H1 (cell line): ENCODE data around the gene HGFAC. TPM values are rescaled to one million over a fixed set of nuclear protein-coding genes. Genes with fewer than 3 reads are reported as not detected.
A peak's percentile ranks its signal among the peaks of the same experiment; 100 is the strongest.

Experiments
- CTCF ChIA-PET: fragments of 300-600 bp; sonication (Branson Sonifier 250); formaldehyde crosslinking; loops from one replicate; lab custom pipeline; 2021; ENCODE audit not compliant: partially characterized antibody; lab: Charles Lee
- POLR2A ChIA-PET: fragments of 300-600 bp; sonication (Branson Sonifier 250); formaldehyde crosslinking; loops from one replicate; lab custom pipeline; 2021; ENCODE audit warnings: inconsistent platforms; ENCODE audit not compliant: partially characterized antibody; lab: Charles Lee
- DNase-seq, 2 experiments: peaks; one replicate each; pipeline versions ENCODE4 v3.0.0 to v3.0.0-alpha.2; 2010 to 2022; ENCODE audit warnings: low spot score in 2 of 2, low read depth in 1 of 2, mixed read lengths in 1 of 2
- FAIRE-seq: peaks from 2 replicates; lab custom pipeline; 2011; peaks lifted over from hg19 to GRCh38; lab: Jason Lieb, UNC
- H2AFZ ChIP-seq: 2 replicates; pipeline ENCODE4 v1.8.1; 2012; ENCODE audit warnings: low read length, inconsistent platforms
- H2AK5ac ChIP-seq: 2 replicates; pipeline ENCODE4 v1.6.1; 2013; ENCODE audit warnings: low read depth, low read length
- H2BK120ac ChIP-seq: replicated peaks from 2 replicates; pipeline ENCODE3; 2013; ENCODE audit warnings: low read depth, low read length, inconsistent platforms
- H2BK12ac ChIP-seq: 2 replicates; pipeline ENCODE4 v1.6.1; 2013; ENCODE audit warnings: low read depth, low read length
- H2BK15ac ChIP-seq: 2 replicates; pipeline ENCODE4 v1.6.1; 2013; ENCODE audit warnings: low read length
- H2BK20ac ChIP-seq: 2 replicates; pipeline ENCODE4 v1.6.1; 2013; ENCODE audit warnings: low read length
- H2BK5ac ChIP-seq: 2 replicates; pipeline ENCODE4 v1.6.1; 2013; ENCODE audit warnings: low read depth, low read length
- H3K14ac ChIP-seq: 2 replicates; pipeline ENCODE4 v1.6.1; 2013; ENCODE audit warnings: inconsistent platforms; ENCODE audit not compliant: insufficient read length
- H3K18ac ChIP-seq: 2 replicates; pipeline ENCODE4 v1.6.1; 2013; ENCODE audit warnings: low read length; ENCODE audit errors: extremely low read depth
- H3K23ac ChIP-seq: 2 replicates; pipeline ENCODE4 v1.6.1; 2013; ENCODE audit warnings: inconsistent platforms; ENCODE audit not compliant: insufficient read length
- H3K23me2 ChIP-seq: 2 replicates; pipeline ENCODE4 v1.6.1; 2013; ENCODE audit warnings: low read depth, low read length
- H3K27ac ChIP-seq: 2 replicates; pipeline ENCODE4 v1.6.1; 2011; ENCODE audit warnings: low read depth, low read length, inconsistent platforms
- H3K27me3 ChIP-seq, 4 experiments: replicated peaks in 1 of 4; 1 replicate in 1 of 4; 2 replicates in 3 of 4; pipeline versions ENCODE4 v1.6.1 to v1.8.1; 2011 to 2013; ENCODE audit warnings: low read length in 3 of 4, mild to moderate bottlenecking in 3 of 4, inconsistent platforms in 2 of 4, mixed read lengths in 2 of 4, moderate library complexity in 1 of 4; ENCODE audit not compliant: control insufficient read depth in 3 of 4, insufficient read depth in 3 of 4; ENCODE audit errors: extremely low read depth in 1 of 4
- H3K36me3 ChIP-seq, 4 experiments: 2 replicates each; pipeline versions ENCODE4 v1.6.1 to v1.8.1; 2011 to 2013; ENCODE audit warnings: mild to moderate bottlenecking in 4 of 4, low read length in 3 of 4, moderate library complexity in 2 of 4, control low read depth in 1 of 4, inconsistent platforms in 1 of 4; ENCODE audit not compliant: insufficient read depth in 4 of 4, control insufficient read depth in 2 of 4
- H3K4ac ChIP-seq: replicated peaks from 2 replicates; pipeline ENCODE3; 2013; ENCODE audit warnings: low read length, low read depth, mixed read lengths, inconsistent platforms; ENCODE audit not compliant: insufficient read length
- H3K4me1 ChIP-seq, 4 experiments: replicated peaks in 1 of 4; 1 replicate in 1 of 4; 2 replicates in 3 of 4; pipeline versions ENCODE4 v1.6.1 to v1.8.1; 2011 to 2013; ENCODE audit warnings: low read length in 3 of 4, inconsistent platforms in 2 of 4, mixed read lengths in 1 of 4; ENCODE audit not compliant: insufficient read depth in 4 of 4, control insufficient read depth in 3 of 4
- H3K4me2 ChIP-seq, 2 experiments: 2 replicates each; pipeline versions ENCODE4 v1.6.1 to v1.8.1; 2011 to 2013; ENCODE audit warnings: low read depth in 2 of 2, low read length in 2 of 2, control low read depth in 1 of 2, inconsistent platforms in 1 of 2, mild to moderate bottlenecking in 1 of 2; ENCODE audit not compliant: insufficient read depth in 1 of 2
- H3K4me3 ChIP-seq, 4 experiments: fragments of 200-600, 300-600 bp in 1 of 4; sonication (generic), shearing (Covaris generic), sonication (Bioruptor Twin) in 1 of 4; 2 replicates each; pipeline versions ENCODE4 v1.5.1 to v1.8.1; 2011 to 2016; ENCODE audit warnings: low read length in 4 of 4, low read depth in 3 of 4, control low read depth in 2 of 4, inconsistent platforms in 2 of 4, mild to moderate bottlenecking in 2 of 4, mixed read lengths in 1 of 4, moderate library complexity in 1 of 4; ENCODE audit not compliant: insufficient read depth in 2 of 4; ENCODE audit errors: extremely low read depth in 1 of 4
- H3K56ac ChIP-seq: replicated peaks from 2 replicates; pipeline ENCODE3; 2013; ENCODE audit warnings: low read depth, mild to moderate bottlenecking, mixed read lengths, low read length, inconsistent platforms; ENCODE audit not compliant: insufficient read length
- H3K79me1 ChIP-seq: 2 replicates; pipeline ENCODE4 v1.6.1; 2013; ENCODE audit warnings: low read depth, low read length, control low read depth
- H3K79me2 ChIP-seq, 2 experiments: 2 replicates each; pipeline versions ENCODE4 v1.6.1 to v1.8.1; 2012 to 2013; ENCODE audit warnings: low read length in 2 of 2, mild to moderate bottlenecking in 2 of 2, inconsistent platforms in 1 of 2; ENCODE audit not compliant: insufficient read depth in 2 of 2, control insufficient read depth in 1 of 2
- H3K9ac ChIP-seq, 4 experiments: replicated peaks in 1 of 4; 1 replicate in 1 of 4; 2 replicates in 3 of 4; pipeline versions ENCODE4 v1.6.1 to v1.8.1; 2011 to 2013; ENCODE audit warnings: low read depth in 3 of 4, low read length in 3 of 4, control low read depth in 2 of 4, mild to moderate bottlenecking in 2 of 4, moderate library complexity in 2 of 4, inconsistent platforms in 1 of 4; ENCODE audit errors: extremely low read depth in 1 of 4
- H3K9me3 ChIP-seq, 2 experiments: 2 replicates each; pipeline versions ENCODE4 v1.6.1 to v1.8.1; 2012 to 2013; ENCODE audit warnings: mild to moderate bottlenecking in 2 of 2, moderate library complexity in 2 of 2, control low read depth in 1 of 2, inconsistent platforms in 1 of 2, low read depth in 1 of 2, low read length in 1 of 2, mixed read lengths in 1 of 2; ENCODE audit not compliant: insufficient read depth in 2 of 2
- H4K20me1 ChIP-seq, 2 experiments: replicated peaks in 1 of 2; 2 replicates each; pipeline versions ENCODE3 to v1.8.1; 2011 to 2013; ENCODE audit warnings: inconsistent platforms in 2 of 2, low read length in 2 of 2, mild to moderate bottlenecking in 1 of 2; ENCODE audit not compliant: insufficient read depth in 2 of 2, control insufficient read depth in 1 of 2
- H4K5ac ChIP-seq: 2 replicates; pipeline ENCODE4 v1.6.1; 2013; ENCODE audit warnings: low read length, low read depth, mixed read lengths, inconsistent platforms; ENCODE audit not compliant: insufficient read length
- H4K8ac ChIP-seq: 2 replicates; pipeline ENCODE4 v1.8.0; 2013; ENCODE audit warnings: mild to moderate bottlenecking, moderate library complexity, low read length, inconsistent platforms; ENCODE audit not compliant: insufficient read depth; ENCODE audit errors: extremely low read depth
- H4K91ac ChIP-seq: replicated peaks from 2 replicates; pipeline ENCODE3; 2013; ENCODE audit warnings: low read length, mixed read lengths, inconsistent platforms; ENCODE audit not compliant: insufficient read length
- BRCA1 ChIP-seq: IDR thresholded peaks from 2 replicates; pipeline ENCODE4 v1.6.1; 2012; ENCODE audit warnings: low read depth, low read length, improper control_type of control experiment
- CBX5 ChIP-seq: fragments of 300-800, 300-1000 bp; sonication (generic); IDR thresholded peaks from 2 replicates; pipeline ENCODE4 v1.7.1; 2016; ENCODE audit warnings: antibody characterized with exemption, low read length, low read depth
- CHD1 ChIP-seq: IDR thresholded peaks from 2 replicates; pipeline ENCODE4 v1.6.1; 2012; ENCODE audit warnings: low read depth, low read length, improper control_type of control experiment
- FOSL1 ChIP-seq: IDR thresholded peaks from 2 replicates; pipeline ENCODE4 v1.6.1; 2011; ENCODE audit warnings: mild to moderate bottlenecking, low read depth, low read length, moderate library complexity; ENCODE audit not compliant: insufficient read depth
- KDM5A ChIP-seq: fragments of 200-600 bp; IDR thresholded peaks from 2 replicates; pipeline ENCODE4 v1.7.1; 2012; ENCODE audit warnings: mild to moderate bottlenecking, low read length, inconsistent platforms, mixed read lengths
- NANOG ChIP-seq: IDR thresholded peaks from 2 replicates; pipeline ENCODE4 v1.6.1; 2011; ENCODE audit warnings: low read length, low read depth, mild to moderate bottlenecking, inconsistent platforms; ENCODE audit not compliant: insufficient read depth, poor library complexity, severe bottlenecking
- PHF8 ChIP-seq: fragments of 200-600 bp; sonication (generic); conservative IDR thresholded peaks from 2 replicates; pipeline ENCODE4 v1.7.1; 2012; ENCODE audit warnings: low read depth, mild to moderate bottlenecking, inconsistent platforms, low read length, moderate library complexity
- RBBP5 ChIP-seq: IDR thresholded peaks from 2 replicates; pipeline ENCODE4 v1.7.1; 2012; ENCODE audit warnings: low read depth, mild to moderate bottlenecking, inconsistent platforms, low read length, moderate library complexity, borderline replicate concordance
- RXRA ChIP-seq: IDR thresholded peaks from 2 replicates; pipeline ENCODE4 v1.6.1; 2011; ENCODE audit warnings: low read depth, mild to moderate bottlenecking, low read length, moderate library complexity; ENCODE audit not compliant: insufficient read depth
- SIN3A ChIP-seq, 2 experiments: IDR thresholded peaks in 1 of 2; conservative IDR thresholded peaks in 1 of 2; 2 replicates each; pipeline ENCODE4 v1.6.1; 2011 to 2012; ENCODE audit warnings: low read length in 2 of 2, improper control_type of control experiment in 1 of 2, low read depth in 1 of 2, mild to moderate bottlenecking in 1 of 2
- SP2 ChIP-seq: IDR thresholded peaks from 2 replicates; pipeline ENCODE4 v1.6.1; 2012; ENCODE audit warnings: mild to moderate bottlenecking, low read length, inconsistent platforms
- SP4 ChIP-seq: IDR thresholded peaks from 2 replicates; pipeline ENCODE4 v1.6.1; 2012; ENCODE audit warnings: low read length, inconsistent platforms
- TBP ChIP-seq: IDR thresholded peaks from 2 replicates; pipeline ENCODE4 v1.6.1; 2011; ENCODE audit warnings: low read depth, low read length, improper control_type of control experiment
- TCF12 ChIP-seq: IDR thresholded peaks from 2 replicates; pipeline ENCODE4 v1.6.1; 2011; ENCODE audit warnings: low read depth, mild to moderate bottlenecking, low read length
- WGBS, 2 experiments: shearing (Covaris generic) in 1 of 2; methylation state at CpG; one replicate each; pipeline versions ENCODE4 v1.1.6 to v1.1.7; 2013 to 2015; ENCODE audit warnings: low lambda C conversion rate in 2 of 2, mixed read lengths in 2 of 2, inconsistent platforms in 1 of 2, low coverage in 1 of 2, missing lambda C conversion rate in 1 of 2; ENCODE audit not compliant: insufficient replicate concordance in 2 of 2, insufficient coverage in 1 of 2, insufficient read length in 1 of 2; ENCODE audit errors: extremely low coverage in 1 of 2, missing lambda C conversion rate in 1 of 2; 5-methylcytosine and 5-hydroxymethylcytosine counted together
- polyA plus RNA-seq, 7 experiments: library from polyadenylated mRNA; depleted of rRNA in 3 of 7; stranded (reverse) in 5 of 7; unstranded in 2 of 7; fragments of >200 nt in 5 of 7; fragments of 200-250 nt in 2 of 7; gene quantifications; 1 replicate in 5 of 7; 2 replicates in 1 of 7; 4 replicates in 1 of 7; pipeline versions ENCODE4 v1.2.1 to v1.2.3, GENCODE V29; 2011 to 2013; ENCODE audit warnings: missing spikeins in 2 of 7, mixed read lengths in 2 of 7
- total RNA-seq: library from RNA; stranded (reverse); fragmentation: NEBNext Ultra II Directional; extraction: Animal tissue kit (Norgen Biotek cat#: 25700); gene quantifications from 2 replicates; pipeline ENCODE4 v1.2.1, GENCODE V29; 2021

HGFAC gene
- total and polyA plus RNA-seq, 2 of the 8 experiments (the other 6 are each of a cell fraction or from before 2014, with no cell fraction given), result 0.14 to 0.15 TPM

DNA sequence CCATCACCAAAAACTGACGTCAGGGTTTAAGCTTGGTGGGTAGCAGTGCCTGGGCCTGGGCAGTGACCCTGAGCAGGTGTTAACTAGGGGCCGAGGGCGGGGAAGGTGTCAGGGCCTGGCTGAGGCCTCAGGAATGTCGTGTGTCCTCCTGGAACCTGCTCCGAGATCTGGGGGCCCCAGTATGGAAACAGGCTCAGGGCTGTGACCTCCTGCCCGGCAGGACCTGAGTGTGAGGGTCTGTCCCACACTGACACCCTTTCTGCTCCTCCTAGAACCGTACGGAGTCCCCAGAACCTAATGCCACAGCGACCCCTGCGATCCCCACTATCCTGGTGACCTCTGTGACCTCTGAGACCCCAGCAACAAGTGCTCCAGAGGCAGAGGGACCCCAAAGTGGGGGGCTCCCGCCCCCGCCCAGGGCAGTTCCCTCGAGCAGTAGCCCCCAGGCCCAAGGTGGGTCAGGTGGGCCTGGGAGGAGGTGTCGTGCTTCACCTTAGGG, 741 bp downstream of the HGFAC start:
- H4K8ac ChIP-seq, result peak overlapping the region; percentile 68
- H4K5ac ChIP-seq, result no peak overlapping the region
- 80% methylated on average over 10 of the region's 14 CpGs; no CpG with 5 or more reads in 1 of the 2 experiments for WGBS, 2 experiments
- H2BK15ac ChIP-seq, result no peak overlapping the region
- no peak overlapping the region for H3K18ac ChIP-seq
- H2AK5ac ChIP-seq, result no peak overlapping the region
- DNase-seq, result no peak
- H2BK5ac ChIP-seq, result no peak overlapping the region
- H3K4me1 ChIP-seq, result no peaks in the 10 kb centered on the region
- H3K14ac ChIP-seq, result no peak overlapping the region
- H3K9ac ChIP-seq, result no peak overlapping the region
- H2AFZ ChIP-seq, result no peak overlapping the region
- ChIA-PET POLR2A (interaction anchor here (0.9 kb wide), 1 partner anchor 212 kb away, joined by 3 read pairs; no protein-coding TSS in a partner anchor), CTCF (interaction anchor here (1.0 to 11.6 kb wide), 15 partner anchors 8 to 198 kb away, joined by 3 to 152 read pairs (median 6); no protein-coding TSS in a partner anchor)
- H4K91ac ChIP-seq, result no peak overlapping the region
- no peak overlapping the region for H2BK120ac ChIP-seq
- no peaks in the 10 kb centered on the region for H3K23me2 ChIP-seq
- H3K4me3 ChIP-seq, result no peak overlapping the region
- H4K20me1 ChIP-seq, result no peaks in the 10 kb centered on the region
- no peaks in the 10 kb centered on the region for H3K27me3 ChIP-seq
- no peak overlapping the region for H3K56ac ChIP-seq
- no peak overlapping the region for H3K4ac ChIP-seq
- no peaks in the 10 kb centered on the region for H3K79me1 ChIP-seq
- no peak overlapping the region; the same call in 1 of the 2 replicates for H3K27ac ChIP-seq
- no peaks in the 10 kb centered on the region for H3K9me3 ChIP-seq
- no peaks in the 10 kb centered on the region for H3K36me3 ChIP-seq
- FAIRE-seq, result no peak
- no peak overlapping the region for H3K4me2 ChIP-seq
- no peak overlapping the region for H2BK20ac ChIP-seq
- H2BK12ac ChIP-seq, result 0 out of 2 replicates have a peak overlapping the region, but pooled peaks have one; percentile 17
- H3K23ac ChIP-seq, result no peak overlapping the region
- H3K79me2 ChIP-seq, result no peaks in the 10 kb centered on the region
- TF ChIP-seq SIN3A (conservative IDR thresholded peaks at IDR 0.05 in 1 of 2, IDR thresholded peaks at IDR 0.05 in 1 of 2; ENCODE audit: low read depth in 1 of 2, low read length in 2 of 2) (no peak), KDM5A (no peak), RXRA (no peak), NANOG (no peak), PHF8 (no peak), SP4 (no peak), CHD1 (no peak), SP2 (no peak), FOSL1 (no peak), CBX5 (no peak), TBP (no peak), BRCA1 (no peak), RBBP5 (no peak), TCF12 (no peak)
